ENCODE data around the gene TP53TG5. TPM values are rescaled to one million over a fixed set of nuclear protein-coding genes. Genes with fewer than 3 reads are reported as not detected.
A peak's percentile ranks its signal among the peaks of the same experiment; 100 is the strongest.
"Not testable (repeated sequence)": the region's sequence is repeated elsewhere in the genome, so short reads cannot be mapped to it uniquely, and the experiment has no call there.

TP53TG5 gene
- total RNA-seq, 1 donor from 2014 or later: not detected

DNA sequence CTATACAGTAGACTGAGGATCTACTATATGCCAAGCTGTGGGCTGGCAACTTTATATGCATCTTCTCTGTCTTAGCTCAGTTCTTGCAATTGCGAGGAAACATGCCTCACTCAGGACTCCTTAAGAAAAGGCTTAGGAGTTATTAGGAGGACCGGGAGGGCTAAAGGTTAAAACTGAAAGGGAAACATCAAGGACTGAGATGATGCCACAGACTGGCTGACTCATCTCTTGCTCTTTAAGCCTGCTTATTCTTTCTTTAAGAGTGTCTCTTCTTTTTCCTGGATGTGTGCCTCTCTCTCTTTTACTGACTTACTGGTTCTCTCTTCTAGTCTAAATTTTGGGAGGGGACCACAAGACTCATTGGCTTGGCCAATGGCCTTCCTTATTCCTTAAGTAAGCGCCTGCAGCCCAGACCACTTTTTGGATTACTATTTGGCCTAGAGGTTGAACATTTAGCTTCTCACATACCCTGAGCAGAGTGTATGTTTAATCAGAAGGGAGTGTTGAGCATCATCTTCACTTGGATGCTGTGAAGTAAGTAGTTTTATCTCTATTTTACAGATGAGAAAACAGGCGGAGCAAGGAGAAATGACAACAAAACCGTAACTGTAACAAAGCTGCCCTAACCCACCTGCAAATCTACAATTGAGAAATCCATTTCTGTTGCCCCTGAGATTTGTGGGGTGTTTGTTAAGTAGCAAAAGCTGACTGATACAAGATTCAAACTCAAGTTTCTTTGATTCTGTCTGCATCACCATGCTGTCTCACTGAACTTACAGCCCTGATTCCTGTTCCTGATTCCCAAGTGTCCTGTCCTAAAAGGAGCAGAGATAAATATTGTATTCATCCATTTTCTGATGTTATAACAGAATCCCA, 22.7 kb downstream of the TP53TG5 start:
- Mint-ChIP-seq H3K4me1 (ENCODE audit: unreplicated experiment) (peaks cover 45% of the 10 kb centered on the region), H3K9me3 (ENCODE audit: unreplicated experiment) (no peaks in the 10 kb centered on the region), H3K4me3 (ENCODE audit: unreplicated experiment) (no peak overlapping the region), H3K27me3 (ENCODE audit: unreplicated experiment) (no peaks in the 10 kb centered on the region), H3K27ac (ENCODE audit: unreplicated experiment) (peak overlapping the region; percentile 67), H3K36me3 (ENCODE audit: unreplicated experiment) (no peaks in the 10 kb centered on the region)
- no peak for DNase-seq (ENCODE audit: extremely low spot score, unreplicated experiment)
- TF ChIP-seq, protein P1, sequence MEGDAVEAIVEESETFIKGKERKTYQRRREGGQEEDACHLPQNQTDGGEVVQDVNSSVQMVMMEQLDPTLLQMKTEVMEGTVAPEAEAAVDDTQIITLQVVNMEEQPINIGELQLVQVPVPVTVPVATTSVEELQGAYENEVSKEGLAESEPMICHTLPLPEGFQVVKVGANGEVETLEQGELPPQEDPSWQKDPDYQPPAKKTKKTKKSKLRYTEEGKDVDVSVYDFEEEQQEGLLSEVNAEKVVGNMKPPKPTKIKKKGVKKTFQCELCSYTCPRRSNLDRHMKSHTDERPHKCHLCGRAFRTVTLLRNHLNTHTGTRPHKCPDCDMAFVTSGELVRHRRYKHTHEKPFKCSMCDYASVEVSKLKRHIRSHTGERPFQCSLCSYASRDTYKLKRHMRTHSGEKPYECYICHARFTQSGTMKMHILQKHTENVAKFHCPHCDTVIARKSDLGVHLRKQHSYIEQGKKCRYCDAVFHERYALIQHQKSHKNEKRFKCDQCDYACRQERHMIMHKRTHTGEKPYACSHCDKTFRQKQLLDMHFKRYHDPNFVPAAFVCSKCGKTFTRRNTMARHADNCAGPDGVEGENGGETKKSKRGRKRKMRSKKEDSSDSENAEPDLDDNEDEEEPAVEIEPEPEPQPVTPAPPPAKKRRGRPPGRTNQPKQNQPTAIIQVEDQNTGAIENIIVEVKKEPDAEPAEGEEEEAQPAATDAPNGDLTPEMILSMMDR (IDR thresholded peaks at IDR 0.05): no peak

DNA sequence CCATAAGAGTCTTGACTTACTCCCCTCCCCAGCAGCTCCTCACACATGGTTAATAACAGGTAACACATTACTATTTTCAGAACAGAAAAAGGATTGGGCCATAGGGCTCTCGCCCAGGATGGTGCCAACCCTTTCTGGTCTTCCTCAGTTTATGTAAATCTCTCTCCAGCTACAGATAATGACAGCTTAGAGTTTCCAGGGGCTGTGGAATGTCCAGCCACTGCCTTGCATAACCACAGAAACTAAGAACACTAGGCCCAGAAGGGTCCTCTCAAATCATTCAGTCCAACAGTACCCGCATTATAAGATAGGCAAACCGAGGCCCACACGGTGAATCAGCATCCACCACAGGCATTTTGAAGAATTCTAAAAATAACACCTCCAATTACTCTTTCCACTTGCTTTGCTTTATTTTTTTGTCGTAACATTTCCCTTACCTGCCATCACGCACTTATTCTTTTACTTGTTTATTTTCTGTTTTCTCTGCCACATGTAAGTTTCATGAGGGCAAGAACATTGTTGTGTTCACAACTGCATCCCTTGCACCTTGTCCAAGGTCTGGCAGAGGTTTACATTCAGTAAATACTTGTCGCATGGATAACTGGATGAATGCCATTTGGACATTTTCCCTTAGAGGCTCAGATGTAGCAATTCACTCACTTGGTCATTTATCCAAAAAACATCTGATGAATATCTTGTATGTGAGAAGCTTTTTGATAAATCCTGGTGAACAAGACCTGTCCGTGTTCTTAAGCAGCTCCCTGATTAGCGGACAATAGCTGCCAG, 23.5 kb downstream of the TP53TG5 start:
- TF ChIP-seq, protein P1 (IDR thresholded peaks at IDR 0.05): no peak
- no peak for DNase-seq (ENCODE audit: extremely low spot score, unreplicated experiment)
- H3K27me3 Mint-ChIP-seq (ENCODE audit: unreplicated experiment): no peaks in the 10 kb centered on the region
- H3K36me3 Mint-ChIP-seq (ENCODE audit: unreplicated experiment): no peaks in the 10 kb centered on the region
- no peak overlapping the region for H3K4me3 Mint-ChIP-seq (ENCODE audit: unreplicated experiment)
- peaks cover 39% of the 10 kb centered on the region for H3K4me1 Mint-ChIP-seq (ENCODE audit: unreplicated experiment)
- no peaks in the 10 kb centered on the region for H3K9me3 Mint-ChIP-seq (ENCODE audit: unreplicated experiment)
- no peak overlapping the region for H3K27ac Mint-ChIP-seq (ENCODE audit: unreplicated experiment)

DNA sequence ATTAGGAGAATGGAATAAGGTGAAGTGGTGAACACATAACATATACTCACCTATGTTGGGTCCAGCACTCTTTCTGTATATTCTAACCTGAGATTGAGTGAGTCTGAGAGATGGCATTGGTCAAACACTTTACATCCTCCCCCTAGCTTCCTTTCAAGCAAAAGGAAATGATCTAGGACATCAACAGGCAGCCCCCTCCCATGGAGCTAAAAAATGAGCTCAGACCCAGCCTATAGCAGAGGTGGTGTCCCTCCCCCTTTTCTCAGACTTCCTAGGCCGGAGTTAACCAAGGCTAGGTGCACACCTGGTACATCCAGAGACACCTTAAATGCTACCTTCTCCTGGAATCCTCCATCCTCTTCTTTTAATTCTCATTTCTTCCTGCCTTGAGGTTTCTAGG, 24.4 kb downstream of the TP53TG5 start:
- no peak for DNase-seq (ENCODE audit: extremely low spot score, unreplicated experiment)
- Mint-ChIP-seq H3K4me1 (ENCODE audit: unreplicated experiment) (peaks cover 32% of the 10 kb centered on the region), H3K27me3 (ENCODE audit: unreplicated experiment) (no peaks in the 10 kb centered on the region), H3K36me3 (ENCODE audit: unreplicated experiment) (no peaks in the 10 kb centered on the region), H3K27ac (ENCODE audit: unreplicated experiment) (no peak overlapping the region), H3K4me3 (ENCODE audit: unreplicated experiment) (no peak overlapping the region), H3K9me3 (ENCODE audit: unreplicated experiment) (no peaks in the 10 kb centered on the region)
- TF ChIP-seq, protein P1 (IDR thresholded peaks at IDR 0.05): no peak

DNA sequence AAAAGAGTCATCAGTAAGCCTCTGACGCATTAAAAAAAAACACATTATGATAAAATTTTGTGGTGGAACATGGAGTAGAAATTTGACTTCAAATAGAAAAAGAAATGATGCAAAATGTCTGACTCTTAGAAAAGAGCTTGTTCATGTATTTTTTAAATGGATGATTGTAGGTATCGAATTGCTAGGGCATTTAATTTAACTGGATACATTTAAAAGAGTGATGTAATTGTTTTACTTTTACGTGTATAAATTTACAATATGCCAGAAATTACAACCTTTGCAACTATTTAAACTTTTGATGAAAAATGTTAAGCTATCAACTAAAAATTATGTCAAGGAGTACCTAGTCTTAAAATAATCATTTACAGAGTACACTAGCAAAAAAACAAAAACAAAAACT, 25.4 kb downstream of the TP53TG5 start:
- no peaks in the 10 kb centered on the region for H3K27me3 Mint-ChIP-seq (ENCODE audit: unreplicated experiment)
- H3K4me1 Mint-ChIP-seq (ENCODE audit: unreplicated experiment): peaks cover 25% of the 10 kb centered on the region
- DNase-seq (ENCODE audit: extremely low spot score, unreplicated experiment): no peak
- no peak overlapping the region for H3K4me3 Mint-ChIP-seq (ENCODE audit: unreplicated experiment)
- H3K27ac Mint-ChIP-seq (ENCODE audit: unreplicated experiment): no peak overlapping the region
- TF ChIP-seq, protein P1 (IDR thresholded peaks at IDR 0.05): no peak
- no peaks in the 10 kb centered on the region for H3K36me3 Mint-ChIP-seq (ENCODE audit: unreplicated experiment)
- H3K9me3 Mint-ChIP-seq (ENCODE audit: unreplicated experiment): no peaks in the 10 kb centered on the region

- not testable (repeated sequence) for H3K4me3 Mint-ChIP-seq (ENCODE audit: unreplicated experiment); H3K27ac Mint-ChIP-seq (ENCODE audit: unreplicated experiment); H3K9me3 Mint-ChIP-seq (ENCODE audit: unreplicated experiment); H3K27me3 Mint-ChIP-seq (ENCODE audit: unreplicated experiment); H3K36me3 Mint-ChIP-seq (ENCODE audit: unreplicated experiment); DNase-seq (ENCODE audit: extremely low spot score, unreplicated experiment)
- peaks cover 38% of the 10 kb centered on the region for H3K4me1 Mint-ChIP-seq (ENCODE audit: unreplicated experiment)
Measured at GRCh38 chr20:45350795-45351194, 27.3 kb downstream of the TP53TG5 start.

All from osteocyte (in vitro differentiated cells).